ENCODE results near the gene RBP5. TPM values are rescaled to one million over a fixed set of nuclear protein-coding genes. Genes with fewer than 3 reads are reported as not detected.

The RBP5 gene
- total and polyA plus RNA-seq, 4 donors, result 12.9 to 108 (median 63.6) TPM

DNA sequence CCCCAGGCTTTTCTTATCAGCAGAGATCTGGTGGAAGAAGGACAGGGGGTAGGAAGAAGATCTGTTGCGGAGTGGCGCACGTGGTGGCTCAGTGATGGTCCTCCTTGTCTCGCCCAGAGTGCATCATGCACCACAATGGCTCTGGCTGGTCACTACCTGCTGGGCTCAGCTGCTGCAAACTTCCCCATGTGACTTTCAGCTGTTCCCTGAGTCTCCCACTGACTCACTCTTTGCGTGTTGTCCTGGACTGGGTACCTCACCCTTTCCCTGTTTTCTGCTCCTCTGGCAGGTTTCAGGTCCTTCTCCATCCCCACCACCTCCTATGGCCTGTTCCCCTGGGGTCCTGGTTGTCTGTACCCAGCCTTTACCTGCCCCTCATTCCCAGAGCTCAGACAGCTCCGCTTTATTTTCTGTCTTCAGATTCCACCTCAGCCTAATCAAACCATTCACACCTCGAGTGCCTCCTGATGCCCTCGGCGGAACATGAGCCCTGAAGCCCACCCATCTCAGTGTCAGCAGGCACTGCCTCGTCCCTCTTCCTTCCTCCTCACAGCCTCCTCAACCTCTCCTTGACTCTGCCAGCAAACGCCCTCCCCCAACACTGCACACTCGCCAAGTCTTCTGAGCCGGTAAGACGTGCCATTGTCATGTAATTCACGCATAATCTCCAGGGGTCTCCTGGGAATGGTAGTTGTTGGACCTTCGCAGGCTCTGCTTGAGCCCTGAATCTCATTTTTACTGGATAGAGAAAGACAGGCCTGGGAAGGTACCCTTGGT, 38.3 kb downstream of the RBP5 start:
- H3K36me3 ChIP-seq (ENCODE audit: control insufficient read depth in 4 of 4, insufficient read depth in 3 of 4, low read depth in 1 of 4, low read length in 3 of 4), result peaks cover 2 to 42% (median 34%) of the 10 kb centered on the region in 4 donors
- H3K4me3 ChIP-seq (ENCODE audit: low read depth in 1 of 3, low read length in 3 of 3), result peak overlapping the region; percentile 63 to 87 (median 66)
- TF ChIP-seq RAD21 (IDR thresholded peaks at IDR 0.05), result no peak
- peak in 1 of 2 donors; percentile 12 for TF ChIP-seq HNF4A (conservative IDR thresholded peaks at IDR 0.05)
- no peak for TF ChIP-seq RXRA (IDR thresholded peaks at IDR 0.05)

DNA sequence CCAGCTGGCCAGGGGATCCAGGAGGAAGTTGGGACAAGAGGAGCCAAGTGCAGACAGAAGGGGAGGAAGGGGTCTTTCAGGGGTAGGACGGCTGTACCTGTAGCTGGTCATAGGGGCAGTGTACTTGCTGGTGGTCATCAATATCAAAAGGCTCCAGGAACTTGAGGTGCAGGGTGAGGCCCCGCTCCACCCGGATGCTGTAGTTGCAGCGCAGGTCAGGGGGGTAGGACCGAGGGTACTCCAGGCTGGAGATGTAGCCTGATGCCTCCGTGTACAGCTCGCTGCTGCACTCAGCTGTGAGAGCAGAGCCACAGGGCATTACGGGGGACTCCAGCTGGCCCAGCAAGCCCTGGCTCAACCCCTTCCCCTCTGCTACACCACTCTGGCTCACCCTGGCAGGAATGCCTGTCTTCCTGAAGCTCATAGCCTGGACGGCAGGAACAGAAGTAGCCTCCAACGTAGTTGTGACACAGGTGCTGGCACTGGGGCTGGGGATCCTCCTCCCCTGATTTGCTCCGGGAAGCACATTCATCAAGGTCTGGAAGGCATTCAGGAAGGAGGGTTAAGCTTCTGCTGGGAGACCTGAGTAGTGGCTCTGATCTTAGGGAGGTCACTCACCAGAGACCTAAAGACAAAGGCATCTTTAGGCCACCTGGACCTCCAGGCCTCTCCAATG, 39.4 kb downstream of the RBP5 start:
- Histone ChIP-seq H3K27ac (ENCODE audit: low read depth in 1 of 2, low read length in 2 of 2) (peak overlapping the region; percentile 64 to 89), H3K9me3 (ENCODE audit: control insufficient read depth in 4 of 4, low read length in 3 of 4) (no peaks in the 10 kb centered on the region), H3K36me3 (ENCODE audit: control insufficient read depth in 4 of 4, insufficient read depth in 3 of 4, low read depth in 1 of 4, low read length in 3 of 4) (peaks cover 2 to 51% (median 44%) of the 10 kb centered on the region in 4 donors), H3K4me1 (ENCODE audit: control insufficient read depth in 4 of 4, insufficient read depth in 4 of 4, low read length in 3 of 4) (peaks cover 7 to 46% (median 35%) of the 10 kb centered on the region in 4 donors), H3K4me3 (ENCODE audit: low read depth in 1 of 3, low read length in 3 of 3) (peak overlapping the region in 2 of 3 donors; percentile 63 to 66), H3K9ac (ENCODE audit: low read depth in 1 of 2, low read length in 2 of 2) (peak overlapping the region in 1 of 2 donors; percentile 38), H3K27me3 (ENCODE audit: control insufficient read depth in 4 of 4, insufficient read depth in 4 of 4, low read length in 3 of 4) (no peaks in the 10 kb centered on the region)
- TF ChIP-seq GABPA (IDR thresholded peaks at IDR 0.05 in 1 of 2, conservative IDR thresholded peaks at IDR 0.05 in 1 of 2) (no peak), ATF3 (IDR thresholded peaks at IDR 0.05) (no peak), FOXA1 (IDR thresholded peaks at IDR 0.05) (no peak), TAF1 (conservative IDR thresholded peaks at IDR 0.05) (no peak), SP1 (IDR thresholded peaks at IDR 0.05) (no peak), MAX (IDR thresholded peaks at IDR 0.05) (no peak), REST (IDR thresholded peaks at IDR 0.05) (no peak), EGR1 (IDR thresholded peaks at IDR 0.05; ENCODE audit: low read depth in 2 of 2) (no peak), JUND (IDR thresholded peaks at IDR 0.05) (no peak), RAD21 (IDR thresholded peaks at IDR 0.05) (no peak), HNF4A (conservative IDR thresholded peaks at IDR 0.05) (no peak), HNF4G (IDR thresholded peaks at IDR 0.05) (no peak), YY1 (IDR thresholded peaks at IDR 0.05) (no peak), NR2F2 (IDR thresholded peaks at IDR 0.05) (no peak)
- TF ChIP-seq, protein P1, sequence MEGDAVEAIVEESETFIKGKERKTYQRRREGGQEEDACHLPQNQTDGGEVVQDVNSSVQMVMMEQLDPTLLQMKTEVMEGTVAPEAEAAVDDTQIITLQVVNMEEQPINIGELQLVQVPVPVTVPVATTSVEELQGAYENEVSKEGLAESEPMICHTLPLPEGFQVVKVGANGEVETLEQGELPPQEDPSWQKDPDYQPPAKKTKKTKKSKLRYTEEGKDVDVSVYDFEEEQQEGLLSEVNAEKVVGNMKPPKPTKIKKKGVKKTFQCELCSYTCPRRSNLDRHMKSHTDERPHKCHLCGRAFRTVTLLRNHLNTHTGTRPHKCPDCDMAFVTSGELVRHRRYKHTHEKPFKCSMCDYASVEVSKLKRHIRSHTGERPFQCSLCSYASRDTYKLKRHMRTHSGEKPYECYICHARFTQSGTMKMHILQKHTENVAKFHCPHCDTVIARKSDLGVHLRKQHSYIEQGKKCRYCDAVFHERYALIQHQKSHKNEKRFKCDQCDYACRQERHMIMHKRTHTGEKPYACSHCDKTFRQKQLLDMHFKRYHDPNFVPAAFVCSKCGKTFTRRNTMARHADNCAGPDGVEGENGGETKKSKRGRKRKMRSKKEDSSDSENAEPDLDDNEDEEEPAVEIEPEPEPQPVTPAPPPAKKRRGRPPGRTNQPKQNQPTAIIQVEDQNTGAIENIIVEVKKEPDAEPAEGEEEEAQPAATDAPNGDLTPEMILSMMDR (IDR thresholded peaks at IDR 0.05; ENCODE audit: low read depth, low read length, missing input control), result no peak
- TF ChIP-seq, protein P2, sequence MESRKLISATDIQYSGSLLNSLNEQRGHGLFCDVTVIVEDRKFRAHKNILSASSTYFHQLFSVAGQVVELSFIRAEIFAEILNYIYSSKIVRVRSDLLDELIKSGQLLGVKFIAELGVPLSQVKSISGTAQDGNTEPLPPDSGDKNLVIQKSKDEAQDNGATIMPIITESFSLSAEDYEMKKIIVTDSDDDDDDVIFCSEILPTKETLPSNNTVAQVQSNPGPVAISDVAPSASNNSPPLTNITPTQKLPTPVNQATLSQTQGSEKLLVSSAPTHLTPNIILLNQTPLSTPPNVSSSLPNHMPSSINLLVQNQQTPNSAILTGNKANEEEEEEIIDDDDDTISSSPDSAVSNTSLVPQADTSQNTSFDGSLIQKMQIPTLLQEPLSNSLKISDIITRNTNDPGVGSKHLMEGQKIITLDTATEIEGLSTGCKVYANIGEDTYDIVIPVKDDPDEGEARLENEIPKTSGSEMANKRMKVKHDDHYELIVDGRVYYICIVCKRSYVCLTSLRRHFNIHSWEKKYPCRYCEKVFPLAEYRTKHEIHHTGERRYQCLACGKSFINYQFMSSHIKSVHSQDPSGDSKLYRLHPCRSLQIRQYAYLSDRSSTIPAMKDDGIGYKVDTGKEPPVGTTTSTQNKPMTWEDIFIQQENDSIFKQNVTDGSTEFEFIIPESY (IDR thresholded peaks at IDR 0.05), result no peak
- DNase-seq (ENCODE audit: low spot score), result no peak
- 77% methylated on average over 11 of the region's 11 CpGs for WGBS

More for the DNA sequence above, 38.3 kb downstream of the RBP5 start:
- 48% methylated on average over 16 of the region's 16 CpGs for WGBS
- DNase-seq (ENCODE audit: low spot score), result no peak
- Histone ChIP-seq H3K27ac (ENCODE audit: low read depth in 1 of 2, low read length in 2 of 2) (peak overlapping the region; percentile 64 to 89), H3K27me3 (ENCODE audit: control insufficient read depth in 4 of 4, insufficient read depth in 4 of 4, low read length in 3 of 4) (no peaks in the 10 kb centered on the region), H3K9ac (ENCODE audit: low read depth in 1 of 2, low read length in 2 of 2) (peak overlapping the region; percentile 75 to 78), H3K4me1 (ENCODE audit: control insufficient read depth in 4 of 4, insufficient read depth in 4 of 4, low read length in 3 of 4) (peaks cover 9 to 42% (median 33%) of the 10 kb centered on the region in 4 donors), H3K9me3 (ENCODE audit: control insufficient read depth in 4 of 4, low read length in 3 of 4) (no peaks in the 10 kb centered on the region)

Measured in liver (tissue), 9 donors.